ENCODE data around the gene TNFRSF1A.

TNFRSF1A gene

GRCh38 chr12:6343518-6343917, 1.6 kb upstream of the TNFRSF1A start:
- TF ChIP-seq ARNT (IDR thresholded peaks at IDR 0.05) (no peak), BHLHE40 (IDR thresholded peaks at IDR 0.05; ENCODE audit: borderline replicate concordance) (no peak), SUZ12 (IDR thresholded peaks at IDR 0.05) (no peak), FOXA1 (IDR thresholded peaks at IDR 0.05) (no peak), NFRKB (IDR thresholded peaks at IDR 0.05) (no peak), CTBP1 (IDR thresholded peaks at IDR 0.05; ENCODE audit: borderline replicate concordance) (no peak), ZNF384 (IDR thresholded peaks at IDR 0.05) (no peak), HDGF (IDR thresholded peaks at IDR 0.05; ENCODE audit: borderline replicate concordance) (no peak), FOXK2 (IDR thresholded peaks at IDR 0.05) (no peak), ELF4 (IDR thresholded peaks at IDR 0.05) (no peak), LEF1 (IDR thresholded peaks at IDR 0.05; ENCODE audit: borderline replicate concordance) (no peak), SP1 (IDR thresholded peaks at IDR 0.05) (no peak), TARDBP (IDR thresholded peaks at IDR 0.05) (no peak), PKNOX1 (IDR thresholded peaks at IDR 0.05) (no peak), FOXM1 (IDR thresholded peaks at IDR 0.05; ENCODE audit: borderline replicate concordance) (no peak), L3MBTL2 (conservative IDR thresholded peaks at IDR 0.05) (no peak)
- POLR2A ChIA-PET, result interaction anchor here (0.7 to 1.3 kb wide), 4 partner anchors 13 to 346 kb away, joined by 3 to 5 read pairs (median 4); partner anchors contain the start of genes VAMP1 and ZNF384
- DNase-seq (ENCODE audit: extremely low spot score), result no peak
- CTCF ChIA-PET, result interaction anchor here (2.0 kb wide), 1 partner anchor 19 kb away, joined by 5 read pairs; no protein-coding TSS in a partner anchor

- ChIA-PET POLR2A (interaction anchor here (0.5 to 3.2 kb wide), 11 partner anchors 16 to 192 kb away, joined by 3 to 17 read pairs (median 4); partner anchors contain the start of genes GAPDH and VAMP1), CTCF (interaction anchor here (0.8 to 1.0 kb wide), 2 partner anchors 16 to 29 kb away, joined by 3 to 8 read pairs; no protein-coding TSS in a partner anchor)
- TF ChIP-seq FOXM1 (IDR thresholded peaks at IDR 0.05; ENCODE audit: borderline replicate concordance) (no peak), TARDBP (IDR thresholded peaks at IDR 0.05) (no peak), ELF4 (IDR thresholded peaks at IDR 0.05) (no peak), SUZ12 (IDR thresholded peaks at IDR 0.05) (no peak), BHLHE40 (IDR thresholded peaks at IDR 0.05; ENCODE audit: borderline replicate concordance) (no peak), FOXA1 (IDR thresholded peaks at IDR 0.05) (no peak), SP1 (IDR thresholded peaks at IDR 0.05) (no peak), LEF1 (IDR thresholded peaks at IDR 0.05; ENCODE audit: borderline replicate concordance) (no peak), PKNOX1 (IDR thresholded peaks at IDR 0.05) (no peak)
- DNase-seq (ENCODE audit: extremely low spot score), result no peak
These were observed 439 bp upstream of the TNFRSF1A start for GRCh38 chr12:6342140-6342889.

GRCh38 chr12:6340745-6341416, 995 bp downstream of the TNFRSF1A start:
- CTCF ChIA-PET, result interaction anchor here (1.5 kb wide), 1 partner anchor 22 kb away, joined by 3 read pairs; no protein-coding TSS in a partner anchor
- no peak for TF ChIP-seq HDGF (IDR thresholded peaks at IDR 0.05; ENCODE audit: borderline replicate concordance)
- TF ChIP-seq ZNF384 (IDR thresholded peaks at IDR 0.05), result no peak
- TF ChIP-seq FOXK2 (IDR thresholded peaks at IDR 0.05), result no peak
- TF ChIP-seq L3MBTL2 (conservative IDR thresholded peaks at IDR 0.05), result no peak
- TF ChIP-seq ARNT (IDR thresholded peaks at IDR 0.05), result no peak
- TF ChIP-seq ELF4 (IDR thresholded peaks at IDR 0.05), result no peak
- no peak for TF ChIP-seq LEF1 (IDR thresholded peaks at IDR 0.05; ENCODE audit: borderline replicate concordance)
- TF ChIP-seq PKNOX1 (IDR thresholded peaks at IDR 0.05), result no peak
- TF ChIP-seq SUZ12 (IDR thresholded peaks at IDR 0.05), result no peak
- no peak for DNase-seq (ENCODE audit: extremely low spot score)
- POLR2A ChIA-PET, result interaction anchor here (0.8 to 3.2 kb wide), 6 partner anchors 17 to 193 kb away, joined by 3 to 17 read pairs (median 4); partner anchors contain the start of gene GAPDH

- no peak for DNase-seq (ENCODE audit: extremely low spot score)
These were observed 1.7 kb downstream of the TNFRSF1A start for GRCh38 chr12:6340032-6340638.

More at GRCh38 chr12:6340032-6340638, 1.7 kb downstream of the TNFRSF1A start:
- CTCF ChIA-PET, result interaction anchor here (1.3 to 1.5 kb wide), 3 partner anchors 14 to 27 kb away, joined by 3 to 11 read pairs (median 6); no protein-coding TSS in a partner anchor
- TF ChIP-seq PKNOX1 (IDR thresholded peaks at IDR 0.05) (peak; percentile 54), FOXK2 (IDR thresholded peaks at IDR 0.05) (no peak)
- POLR2A ChIA-PET, result interaction anchor here (0.6 to 3.2 kb wide), 6 partner anchors 19 to 111 kb away, joined by 3 to 17 read pairs (median 3); partner anchors contain the start of gene TAPBPL
